HepG2 (cell line): ENCODE data around the gene AKR1C4. TPM values are rescaled to one million over a fixed set of nuclear protein-coding genes. Genes with fewer than 3 reads are reported as not detected.

ENCODE experiments used
- CREB3 ChIP-seq: sonication (generic); formaldehyde crosslinking; IDR thresholded peaks from 2 replicates; pipeline ENCODE4 v1.5.0; 2020; ENCODE audit warnings: missing genetic modification reagents
- DMAP1 ChIP-seq: IDR thresholded peaks from 2 replicates; pipeline ENCODE4 v1.6.1; 2016
- ELF3 ChIP-seq: IDR thresholded peaks from 2 replicates; pipeline ENCODE4 v1.6.1; 2016; ENCODE audit warnings: missing genetic modification reagents, missing compliant biosample characterization
- FOSL1 ChIP-seq: sonication (generic); formaldehyde crosslinking; IDR thresholded peaks from 2 replicates; pipeline ENCODE4 v1.9.0; 2021; ENCODE audit warnings: missing genetic modification reagents, borderline replicate concordance
- FOXP4 ChIP-seq: sonication (generic); formaldehyde crosslinking; IDR thresholded peaks from 2 replicates; pipeline ENCODE4 v1.4.0; 2020; ENCODE audit warnings: missing genetic modification reagents
- GATAD1 ChIP-seq: IDR thresholded peaks from 2 replicates; pipeline ENCODE4 v1.6.1; 2016; ENCODE audit warnings: missing genetic modification reagents, missing compliant biosample characterization
- GLI4 ChIP-seq: sonication (generic); formaldehyde crosslinking; IDR thresholded peaks from 2 replicates; pipeline ENCODE4 v1.5.1; 2020; ENCODE audit warnings: missing genetic modification reagents, mild to moderate bottlenecking, moderate library complexity, borderline replicate concordance
- HDAC1 ChIP-seq: sonication (generic); formaldehyde crosslinking; IDR thresholded peaks from 2 replicates; pipeline ENCODE4 v1.5.1; 2020; ENCODE audit warnings: mild to moderate bottlenecking, missing genetic modification reagents
- ISL2 ChIP-seq: sonication (generic); formaldehyde crosslinking; IDR thresholded peaks from 2 replicates; pipeline ENCODE4 v1.5.0; 2020; ENCODE audit warnings: missing genetic modification reagents
- MAFF ChIP-seq: IDR thresholded peaks from 2 replicates; pipeline ENCODE4 v1.6.1; 2011; ENCODE audit warnings: low read depth, low read length, improper control_type of control experiment
- MED13 ChIP-seq: sonication (generic); formaldehyde crosslinking; IDR thresholded peaks from 2 replicates; pipeline ENCODE4 v1.5.0; 2020; ENCODE audit warnings: missing genetic modification reagents
- NFIC ChIP-seq: IDR thresholded peaks from 2 replicates; pipeline ENCODE4 v1.6.1; 2012; ENCODE audit warnings: mild to moderate bottlenecking, low read length, inconsistent platforms
- NFYC ChIP-seq: IDR thresholded peaks from 2 replicates; pipeline ENCODE4 v1.6.1; 2016; ENCODE audit warnings: missing genetic modification reagents, missing compliant biosample characterization
- PRDM4 ChIP-seq: sonication (generic); formaldehyde crosslinking; IDR thresholded peaks from 2 replicates; pipeline ENCODE4 v1.9.0; 2021; ENCODE audit warnings: missing genetic modification reagents, borderline replicate concordance
- RBAK ChIP-seq: sonication (generic); formaldehyde crosslinking; IDR thresholded peaks from 2 replicates; pipeline ENCODE4 v1.5.1; 2020; ENCODE audit warnings: mild to moderate bottlenecking, missing genetic modification reagents
- SAFB2 ChIP-seq: sonication (generic); formaldehyde crosslinking; IDR thresholded peaks from 2 replicates; pipeline ENCODE4 v1.5.1; 2020; ENCODE audit warnings: missing genetic modification reagents, low read depth, mild to moderate bottlenecking, borderline replicate concordance
- ZFP90 ChIP-seq: sonication (generic); formaldehyde crosslinking; IDR thresholded peaks from 2 replicates; pipeline ENCODE4 v1.8.0; 2022; ENCODE audit warnings: missing genetic modification reagents, mild to moderate bottlenecking, inconsistent platforms, borderline replicate concordance
- ZNF331 ChIP-seq: sonication (generic); formaldehyde crosslinking; IDR thresholded peaks from 2 replicates; pipeline ENCODE4 v1.4.0; 2020; ENCODE audit warnings: missing genetic modification reagents
- ZNF362 ChIP-seq: sonication (generic); formaldehyde crosslinking; IDR thresholded peaks from 2 replicates; pipeline ENCODE4 v1.4.0; 2020; ENCODE audit warnings: missing genetic modification reagents, mild to moderate bottlenecking, borderline replicate concordance
- ZNF704 ChIP-seq: sonication (generic); formaldehyde crosslinking; IDR thresholded peaks from 2 replicates; pipeline ENCODE4 v1.8.1; 2023; ENCODE audit warnings: mild to moderate bottlenecking, inconsistent platforms, moderate library complexity, missing genetic modification reagents, borderline replicate concordance
- polyA plus RNA-seq, 8 experiments: library from polyadenylated mRNA; depleted of rRNA in 3 of 8; stranded (reverse) in 7 of 8; unstranded in 1 of 8; fragments of >200 nt; fragmentation: Illumina TruSeq in 4 of 8; extraction: Trizol in 4 of 8; gene quantifications; 2 replicates each; pipeline versions ENCODE4 v1.2.1 to v1.2.3, GENCODE V29; 2011 to 2016; ENCODE audit warnings: low read depth in 4 of 8, missing spikeins in 1 of 8, mixed read lengths in 1 of 8; ENCODE audit not compliant: insufficient read depth in 1 of 8
- total RNA-seq, 5 experiments: library from RNA; depleted of rRNA; stranded (reverse); fragments of >200 nt; fragmentation: Illumina TruSeq; extraction: Trizol; gene quantifications; 2 replicates each; pipeline ENCODE4 v1.2.3, GENCODE V29; 2016; ENCODE audit warnings: low read depth in 1 of 5

Gene AKR1C4
- total and polyA plus RNA-seq, 2 of the 13 experiments (the other 11 are each of a cell fraction or from before 2014, with no cell fraction given), result 0.18 to 1.3 TPM

- TF ChIP-seq HDAC1 (CRISPR knock-in tag), result 0 out of 2 replicates have a peak, but pooled peaks have one; percentile 15
- no peak for TF ChIP-seq CREB3 (CRISPR knock-in tag)
- TF ChIP-seq ZNF331, result peak; percentile 46; the same call in 1 of the 2 replicates
- peak; percentile 52; the same call in 1 of the 2 replicates for TF ChIP-seq GATAD1 (CRISPR knock-in tag)
- peak; percentile 84 for TF ChIP-seq FOXP4 (CRISPR knock-in tag)
- peak; percentile 62; the same call in 1 of the 2 replicates for TF ChIP-seq ELF3 (CRISPR knock-in tag)
- no peak for TF ChIP-seq FOSL1
- peak; percentile 95 for TF ChIP-seq NFIC
- no peak for TF ChIP-seq RBAK (CRISPR knock-in tag)
- peak; percentile 96 for TF ChIP-seq MED13
- TF ChIP-seq ZNF362 (CRISPR knock-in tag), result peak; percentile 96
- TF ChIP-seq ZNF704 (CRISPR knock-in tag), result no peak
- TF ChIP-seq MAFF, result peak; percentile 54; the same call in 1 of the 2 replicates
- no peak for TF ChIP-seq GLI4
- TF ChIP-seq ISL2 (CRISPR knock-in tag), result peak; percentile 93
- TF ChIP-seq ZFP90 (CRISPR knock-in tag), result no peak
- TF ChIP-seq PRDM4 (CRISPR knock-in tag), result no peak
- no peak for TF ChIP-seq NFYC (CRISPR knock-in tag)
- no peak; the same call in 1 of the 2 replicates for TF ChIP-seq DMAP1
- no peak for TF ChIP-seq SAFB2 (CRISPR knock-in tag)
Observed at GRCh38 chr10:5147981-5148677, 48.5 kb upstream of the AKR1C4 start (continued).
